Measurements from ENCODE around the gene S100A2. TPM values are rescaled to one million over a fixed set of nuclear protein-coding genes. Genes with fewer than 3 reads are reported as not detected.
"Not testable (repeated sequence)": the region's sequence is repeated elsewhere in the genome, so short reads cannot be mapped to it uniquely, and the experiment has no call there.

Gene S100A2
- total and polyA plus RNA-seq, 2 of the 13 experiments (the other 11 are each of a cell fraction or from before 2014, with no cell fraction given) = 1.2 TPM

DNA sequence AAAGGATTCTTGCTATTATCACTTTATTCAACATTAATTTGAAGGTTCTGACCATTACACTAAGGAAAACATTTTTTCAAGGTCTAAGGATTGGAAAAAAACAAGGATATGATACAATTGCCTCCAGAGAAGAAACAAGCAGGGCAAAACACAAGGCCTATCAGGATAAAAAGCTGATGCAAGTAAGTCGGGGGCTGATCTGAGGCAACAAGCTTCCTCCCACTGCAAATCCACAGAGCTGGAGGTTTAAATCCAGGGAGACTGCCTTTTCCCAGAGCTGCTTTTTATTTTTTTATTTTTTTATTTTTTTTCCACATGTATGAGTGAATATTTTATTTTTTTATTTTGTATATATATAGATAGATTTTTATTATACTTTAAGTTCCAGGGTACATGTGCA, 19.4 kb upstream of the S100A2 start (continued):
- TF ChIP-seq, protein P1, sequence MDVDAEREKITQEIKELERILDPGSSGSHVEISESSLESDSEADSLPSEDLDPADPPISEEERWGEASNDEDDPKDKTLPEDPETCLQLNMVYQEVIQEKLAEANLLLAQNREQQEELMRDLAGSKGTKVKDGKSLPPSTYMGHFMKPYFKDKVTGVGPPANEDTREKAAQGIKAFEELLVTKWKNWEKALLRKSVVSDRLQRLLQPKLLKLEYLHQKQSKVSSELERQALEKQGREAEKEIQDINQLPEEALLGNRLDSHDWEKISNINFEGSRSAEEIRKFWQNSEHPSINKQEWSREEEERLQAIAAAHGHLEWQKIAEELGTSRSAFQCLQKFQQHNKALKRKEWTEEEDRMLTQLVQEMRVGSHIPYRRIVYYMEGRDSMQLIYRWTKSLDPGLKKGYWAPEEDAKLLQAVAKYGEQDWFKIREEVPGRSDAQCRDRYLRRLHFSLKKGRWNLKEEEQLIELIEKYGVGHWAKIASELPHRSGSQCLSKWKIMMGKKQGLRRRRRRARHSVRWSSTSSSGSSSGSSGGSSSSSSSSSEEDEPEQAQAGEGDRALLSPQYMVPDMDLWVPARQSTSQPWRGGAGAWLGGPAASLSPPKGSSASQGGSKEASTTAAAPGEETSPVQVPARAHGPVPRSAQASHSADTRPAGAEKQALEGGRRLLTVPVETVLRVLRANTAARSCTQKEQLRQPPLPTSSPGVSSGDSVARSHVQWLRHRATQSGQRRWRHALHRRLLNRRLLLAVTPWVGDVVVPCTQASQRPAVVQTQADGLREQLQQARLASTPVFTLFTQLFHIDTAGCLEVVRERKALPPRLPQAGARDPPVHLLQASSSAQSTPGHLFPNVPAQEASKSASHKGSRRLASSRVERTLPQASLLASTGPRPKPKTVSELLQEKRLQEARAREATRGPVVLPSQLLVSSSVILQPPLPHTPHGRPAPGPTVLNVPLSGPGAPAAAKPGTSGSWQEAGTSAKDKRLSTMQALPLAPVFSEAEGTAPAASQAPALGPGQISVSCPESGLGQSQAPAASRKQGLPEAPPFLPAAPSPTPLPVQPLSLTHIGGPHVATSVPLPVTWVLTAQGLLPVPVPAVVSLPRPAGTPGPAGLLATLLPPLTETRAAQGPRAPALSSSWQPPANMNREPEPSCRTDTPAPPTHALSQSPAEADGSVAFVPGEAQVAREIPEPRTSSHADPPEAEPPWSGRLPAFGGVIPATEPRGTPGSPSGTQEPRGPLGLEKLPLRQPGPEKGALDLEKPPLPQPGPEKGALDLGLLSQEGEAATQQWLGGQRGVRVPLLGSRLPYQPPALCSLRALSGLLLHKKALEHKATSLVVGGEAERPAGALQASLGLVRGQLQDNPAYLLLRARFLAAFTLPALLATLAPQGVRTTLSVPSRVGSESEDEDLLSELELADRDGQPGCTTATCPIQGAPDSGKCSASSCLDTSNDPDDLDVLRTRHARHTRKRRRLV (CRISPR knock-in tag; IDR thresholded peaks at IDR 0.05) = no peak

DNA sequence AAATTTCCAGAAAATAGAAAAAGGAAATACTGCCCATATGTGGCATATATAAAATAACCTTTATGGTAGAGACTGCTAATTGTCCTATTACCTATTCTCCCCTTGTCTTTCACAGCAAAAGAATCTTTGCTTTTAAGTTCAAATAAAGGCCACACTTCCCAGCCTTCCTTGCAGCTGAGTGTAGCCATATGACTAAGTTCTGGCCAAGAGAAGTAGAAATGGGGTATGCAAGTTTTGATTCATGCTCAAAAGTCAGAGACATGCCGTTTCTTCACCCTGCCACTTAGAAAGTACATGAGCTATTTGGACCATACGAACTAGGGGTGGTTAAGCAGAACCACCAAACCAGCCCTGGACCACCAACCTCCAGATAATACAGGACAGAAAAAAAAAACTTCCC, 18.3 kb upstream of the S100A2 start:
- H3K27ac ChIP-seq (ENCODE audit: extremely low read length, insufficient read depth, low read length) = no peak overlapping the region
- no peak overlapping the region for H3K4me2 ChIP-seq (ENCODE audit: low read depth, low read length)
- in situ Hi-C loops (cut with HindIII; ENCODE audit: extremely low pct_ligation_motif_present, low pct_unique_long_range_greater_than_20kb) (no loop called here), intact Hi-C loops (cut with micrococcal nuclease; ENCODE audit: unreplicated experiment) (no loop called here)
- ChIA-PET CTCF (ENCODE audit: low intra/inter-chr PET ratio, low total read pairs) (no interaction called here), POLR2A (no interaction called here)
- WGBS (ENCODE audit: low lambda C conversion rate) = 36% methylated on average over 2 of the region's 2 CpGs
- ATAC-seq (no peak), DNase-seq (ENCODE audit: low spot score) (no peak), FAIRE-seq (no peak)
- no peak overlapping the region for H3K4me3 ChIP-seq (replicated peaks in 1 of 3; ENCODE audit: insufficient read depth in 1 of 3, low read depth in 2 of 3, low read length in 3 of 3)
- no TSS peak for BruUV-seq (replicated peaks)
- no peaks in the 10 kb centered on the region for H3K9me3 ChIP-seq (ENCODE audit: low read length)
- H3K27me3 ChIP-seq (ENCODE audit: control insufficient read depth in 1 of 2, insufficient read depth in 2 of 2, low read length in 2 of 2) = 0 out of 5 replicates have a peak, but pooled peaks cover 1 to 3% of the 10 kb centered on the region in 2 experiments
- H4K20me1 ChIP-seq (ENCODE audit: insufficient read depth, low read length) = no peaks in the 10 kb centered on the region
- H3K79me2 ChIP-seq (ENCODE audit: insufficient read depth, low read length) = no peaks in the 10 kb centered on the region
- no peak overlapping the region for H3K9ac ChIP-seq (ENCODE audit: insufficient read depth, low read depth, low read length)
- H2AFZ ChIP-seq (ENCODE audit: low read length) = no peak overlapping the region
- TF ChIP-seq TARDBP (CRISPR knock-in tag; IDR thresholded peaks at IDR 0.05) (no peak), FOXP1 (IDR thresholded peaks at IDR 0.05) (no peak), FOXP1 (CRISPR knock-in tag; IDR thresholded peaks at IDR 0.05) (no peak), FOSL2 (CRISPR knock-in tag; IDR thresholded peaks at IDR 0.05) (no peak), RCOR2 (CRISPR knock-in tag; IDR thresholded peaks at IDR 0.05) (no peak), ATM (IDR thresholded peaks at IDR 0.05; ENCODE audit: borderline replicate concordance) (no peak), KAT7 (CRISPR knock-in tag; IDR thresholded peaks at IDR 0.05; ENCODE audit: borderline replicate concordance) (no peak), SOX5 (CRISPR knock-in tag; IDR thresholded peaks at IDR 0.05; ENCODE audit: borderline replicate concordance) (no peak)
- TF ChIP-seq, protein P2, sequence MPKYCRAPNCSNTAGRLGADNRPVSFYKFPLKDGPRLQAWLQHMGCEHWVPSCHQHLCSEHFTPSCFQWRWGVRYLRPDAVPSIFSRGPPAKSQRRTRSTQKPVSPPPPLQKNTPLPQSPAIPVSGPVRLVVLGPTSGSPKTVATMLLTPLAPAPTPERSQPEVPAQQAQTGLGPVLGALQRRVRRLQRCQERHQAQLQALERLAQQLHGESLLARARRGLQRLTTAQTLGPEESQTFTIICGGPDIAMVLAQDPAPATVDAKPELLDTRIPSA (CRISPR knock-in tag; IDR thresholded peaks at IDR 0.05; ENCODE audit: borderline replicate concordance) = no peak
- no peaks in the 10 kb centered on the region for H3K4me1 ChIP-seq (ENCODE audit: insufficient read depth, low read length)
- H3K36me3 ChIP-seq (replicated peaks in 1 of 2; ENCODE audit: control insufficient read depth in 1 of 2, insufficient read depth in 2 of 2, low read length in 2 of 2) = no peaks in the 10 kb centered on the region

DNA sequence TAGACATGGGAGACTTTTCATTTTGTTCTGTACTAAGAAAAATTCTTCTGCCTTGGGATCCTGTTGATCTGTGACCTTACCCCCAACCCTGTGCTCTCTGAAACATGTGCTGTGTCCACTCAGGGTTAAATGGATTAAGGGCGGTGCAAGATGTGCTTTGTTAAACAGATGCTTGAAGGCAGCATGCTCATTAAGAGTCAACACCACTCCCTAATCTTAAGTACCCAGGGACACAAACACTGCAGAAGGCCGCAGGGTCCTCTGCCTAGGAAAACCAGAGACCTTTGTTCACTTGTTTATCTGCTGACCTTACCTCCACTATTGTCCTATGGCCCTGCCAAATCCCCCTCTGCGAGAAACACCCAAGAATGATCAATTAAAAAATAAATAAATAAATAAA, 17.9 kb upstream of the S100A2 start:
- H3K27me3 ChIP-seq (ENCODE audit: control insufficient read depth in 1 of 2, insufficient read depth in 2 of 2, low read length in 2 of 2); H3K79me2 ChIP-seq (ENCODE audit: insufficient read depth, low read length); H3K4me3 ChIP-seq (replicated peaks in 1 of 3; ENCODE audit: insufficient read depth in 1 of 3, low read depth in 2 of 3, low read length in 3 of 3); ATAC-seq; H3K36me3 ChIP-seq (replicated peaks in 1 of 2; ENCODE audit: control insufficient read depth in 1 of 2, insufficient read depth in 2 of 2, low read length in 2 of 2); in situ Hi-C loops (cut with HindIII; ENCODE audit: extremely low pct_ligation_motif_present, low pct_unique_long_range_greater_than_20kb); H3K27ac ChIP-seq (ENCODE audit: extremely low read length, insufficient read depth, low read length); FAIRE-seq; H3K4me1 ChIP-seq (ENCODE audit: insufficient read depth, low read length); H3K9me3 ChIP-seq (ENCODE audit: low read length); intact Hi-C loops (cut with micrococcal nuclease; ENCODE audit: unreplicated experiment); DNase-seq (ENCODE audit: low spot score); POLR2A ChIA-PET; CTCF ChIA-PET (ENCODE audit: low intra/inter-chr PET ratio, low total read pairs); H3K4me2 ChIP-seq (ENCODE audit: low read depth, low read length); BruUV-seq (replicated peaks); H3K9ac ChIP-seq (ENCODE audit: insufficient read depth, low read depth, low read length); H4K20me1 ChIP-seq (ENCODE audit: insufficient read depth, low read length); H2AFZ ChIP-seq (ENCODE audit: low read length): not testable (repeated sequence)
- 5% methylated on average over 2 of the region's 3 CpGs for WGBS (ENCODE audit: low lambda C conversion rate)

Data from HepG2 (cell line).